ENCODE results near the gene PGAP1. TPM values are rescaled to one million over a fixed set of nuclear protein-coding genes. Genes with fewer than 3 reads are reported as not detected.

Gene PGAP1
- total and polyA plus RNA-seq, 10 of the 15 experiments (the other 5 are each of a cell fraction or from before 2014, with no cell fraction given) = 0.75 to 4.7 (median 3.0) TPM

DNA sequence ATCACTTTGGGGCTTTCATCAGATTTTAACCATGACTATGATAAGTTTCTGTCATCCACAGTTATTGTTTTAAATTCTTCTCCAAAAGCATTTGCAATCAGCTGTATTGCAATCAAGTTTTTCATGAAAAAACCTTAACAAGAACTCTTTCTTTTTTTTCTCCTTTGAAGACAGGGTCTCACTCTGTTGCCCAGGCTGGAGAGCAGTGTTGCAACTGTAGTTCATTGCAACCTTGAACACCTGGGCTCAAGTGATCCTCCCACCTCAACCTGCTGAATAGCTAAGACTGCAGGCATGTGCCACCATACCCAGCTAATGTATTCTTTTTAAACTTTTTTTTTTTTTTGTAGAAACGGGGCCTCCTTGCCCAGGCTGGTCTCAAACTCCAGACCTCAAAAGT lies 71.9 kb downstream of the PGAP1 start (continued):
- TF ChIP-seq, protein P1, sequence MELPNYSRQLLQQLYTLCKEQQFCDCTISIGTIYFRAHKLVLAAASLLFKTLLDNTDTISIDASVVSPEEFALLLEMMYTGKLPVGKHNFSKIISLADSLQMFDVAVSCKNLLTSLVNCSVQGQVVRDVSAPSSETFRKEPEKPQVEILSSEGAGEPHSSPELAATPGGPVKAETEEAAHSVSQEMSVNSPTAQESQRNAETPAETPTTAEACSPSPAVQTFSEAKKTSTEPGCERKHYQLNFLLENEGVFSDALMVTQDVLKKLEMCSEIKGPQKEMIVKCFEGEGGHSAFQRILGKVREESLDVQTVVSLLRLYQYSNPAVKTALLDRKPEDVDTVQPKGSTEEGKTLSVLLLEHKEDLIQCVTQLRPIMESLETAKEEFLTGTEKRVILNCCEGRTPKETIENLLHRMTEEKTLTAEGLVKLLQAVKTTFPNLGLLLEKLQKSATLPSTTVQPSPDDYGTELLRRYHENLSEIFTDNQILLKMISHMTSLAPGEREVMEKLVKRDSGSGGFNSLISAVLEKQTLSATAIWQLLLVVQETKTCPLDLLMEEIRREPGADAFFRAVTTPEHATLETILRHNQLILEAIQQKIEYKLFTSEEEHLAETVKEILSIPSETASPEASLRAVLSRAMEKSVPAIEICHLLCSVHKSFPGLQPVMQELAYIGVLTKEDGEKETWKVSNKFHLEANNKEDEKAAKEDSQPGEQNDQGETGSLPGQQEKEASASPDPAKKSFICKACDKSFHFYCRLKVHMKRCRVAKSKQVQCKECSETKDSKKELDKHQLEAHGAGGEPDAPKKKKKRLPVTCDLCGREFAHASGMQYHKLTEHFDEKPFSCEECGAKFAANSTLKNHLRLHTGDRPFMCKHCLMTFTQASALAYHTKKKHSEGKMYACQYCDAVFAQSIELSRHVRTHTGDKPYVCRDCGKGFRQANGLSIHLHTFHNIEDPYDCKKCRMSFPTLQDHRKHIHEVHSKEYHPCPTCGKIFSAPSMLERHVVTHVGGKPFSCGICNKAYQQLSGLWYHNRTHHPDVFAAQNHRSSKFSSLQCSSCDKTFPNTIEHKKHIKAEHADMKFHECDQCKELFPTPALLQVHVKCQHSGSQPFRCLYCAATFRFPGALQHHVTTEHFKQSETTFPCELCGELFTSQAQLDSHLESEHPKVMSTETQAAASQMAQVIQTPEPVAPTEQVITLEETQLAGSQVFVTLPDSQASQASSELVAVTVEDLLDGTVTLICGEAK (IDR thresholded peaks at IDR 0.05; ENCODE audit: borderline replicate concordance) = no peak
- no peak for TF ChIP-seq MYC (IDR thresholded peaks at IDR 0.05; ENCODE audit: insufficient read depth, insufficient read length, insufficient replicate concordance, low read length, severe bottlenecking)
- TF ChIP-seq, protein P2, sequence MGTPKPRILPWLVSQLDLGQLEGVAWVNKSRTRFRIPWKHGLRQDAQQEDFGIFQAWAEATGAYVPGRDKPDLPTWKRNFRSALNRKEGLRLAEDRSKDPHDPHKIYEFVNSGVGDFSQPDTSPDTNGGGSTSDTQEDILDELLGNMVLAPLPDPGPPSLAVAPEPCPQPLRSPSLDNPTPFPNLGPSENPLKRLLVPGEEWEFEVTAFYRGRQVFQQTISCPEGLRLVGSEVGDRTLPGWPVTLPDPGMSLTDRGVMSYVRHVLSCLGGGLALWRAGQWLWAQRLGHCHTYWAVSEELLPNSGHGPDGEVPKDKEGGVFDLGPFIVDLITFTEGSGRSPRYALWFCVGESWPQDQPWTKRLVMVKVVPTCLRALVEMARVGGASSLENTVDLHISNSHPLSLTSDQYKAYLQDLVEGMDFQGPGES (IDR thresholded peaks at IDR 0.05) = no peak
- TF ChIP-seq KAT2A (conservative IDR thresholded peaks at IDR 0.05; ENCODE audit: control insufficient read depth, low read depth, low read length) = no peak
- no peak for TF ChIP-seq YBX1 (IDR thresholded peaks at IDR 0.05)
- no peak for TF ChIP-seq JUND (IDR thresholded peaks at IDR 0.05; ENCODE audit: low read depth, low read length)
- TF ChIP-seq NFIC (IDR thresholded peaks at IDR 0.05; ENCODE audit: low read depth, low read length) = no peak
- TF ChIP-seq, protein P3, sequence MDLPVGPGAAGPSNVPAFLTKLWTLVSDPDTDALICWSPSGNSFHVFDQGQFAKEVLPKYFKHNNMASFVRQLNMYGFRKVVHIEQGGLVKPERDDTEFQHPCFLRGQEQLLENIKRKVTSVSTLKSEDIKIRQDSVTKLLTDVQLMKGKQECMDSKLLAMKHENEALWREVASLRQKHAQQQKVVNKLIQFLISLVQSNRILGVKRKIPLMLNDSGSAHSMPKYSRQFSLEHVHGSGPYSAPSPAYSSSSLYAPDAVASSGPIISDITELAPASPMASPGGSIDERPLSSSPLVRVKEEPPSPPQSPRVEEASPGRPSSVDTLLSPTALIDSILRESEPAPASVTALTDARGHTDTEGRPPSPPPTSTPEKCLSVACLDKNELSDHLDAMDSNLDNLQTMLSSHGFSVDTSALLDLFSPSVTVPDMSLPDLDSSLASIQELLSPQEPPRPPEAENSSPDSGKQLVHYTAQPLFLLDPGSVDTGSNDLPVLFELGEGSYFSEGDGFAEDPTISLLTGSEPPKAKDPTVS (IDR thresholded peaks at IDR 0.05; ENCODE audit: low read depth, low read length) = no peak
- TF ChIP-seq, protein P4, sequence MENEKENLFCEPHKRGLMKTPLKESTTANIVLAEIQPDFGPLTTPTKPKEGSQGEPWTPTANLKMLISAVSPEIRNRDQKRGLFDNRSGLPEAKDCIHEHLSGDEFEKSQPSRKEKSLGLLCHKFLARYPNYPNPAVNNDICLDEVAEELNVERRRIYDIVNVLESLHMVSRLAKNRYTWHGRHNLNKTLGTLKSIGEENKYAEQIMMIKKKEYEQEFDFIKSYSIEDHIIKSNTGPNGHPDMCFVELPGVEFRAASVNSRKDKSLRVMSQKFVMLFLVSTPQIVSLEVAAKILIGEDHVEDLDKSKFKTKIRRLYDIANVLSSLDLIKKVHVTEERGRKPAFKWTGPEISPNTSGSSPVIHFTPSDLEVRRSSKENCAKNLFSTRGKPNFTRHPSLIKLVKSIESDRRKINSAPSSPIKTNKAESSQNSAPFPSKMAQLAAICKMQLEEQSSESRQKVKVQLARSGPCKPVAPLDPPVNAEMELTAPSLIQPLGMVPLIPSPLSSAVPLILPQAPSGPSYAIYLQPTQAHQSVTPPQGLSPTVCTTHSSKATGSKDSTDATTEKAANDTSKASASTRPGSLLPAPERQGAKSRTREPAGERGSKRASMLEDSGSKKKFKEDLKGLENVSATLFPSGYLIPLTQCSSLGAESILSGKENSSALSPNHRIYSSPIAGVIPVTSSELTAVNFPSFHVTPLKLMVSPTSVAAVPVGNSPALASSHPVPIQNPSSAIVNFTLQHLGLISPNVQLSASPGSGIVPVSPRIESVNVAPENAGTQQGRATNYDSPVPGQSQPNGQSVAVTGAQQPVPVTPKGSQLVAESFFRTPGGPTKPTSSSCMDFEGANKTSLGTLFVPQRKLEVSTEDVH (IDR thresholded peaks at IDR 0.05; ENCODE audit: low read depth, partially characterized antibody) = no peak
- TF ChIP-seq MTA3 (IDR thresholded peaks at IDR 0.05; ENCODE audit: borderline replicate concordance, low read length) = no peak
- TF ChIP-seq, protein P5, sequence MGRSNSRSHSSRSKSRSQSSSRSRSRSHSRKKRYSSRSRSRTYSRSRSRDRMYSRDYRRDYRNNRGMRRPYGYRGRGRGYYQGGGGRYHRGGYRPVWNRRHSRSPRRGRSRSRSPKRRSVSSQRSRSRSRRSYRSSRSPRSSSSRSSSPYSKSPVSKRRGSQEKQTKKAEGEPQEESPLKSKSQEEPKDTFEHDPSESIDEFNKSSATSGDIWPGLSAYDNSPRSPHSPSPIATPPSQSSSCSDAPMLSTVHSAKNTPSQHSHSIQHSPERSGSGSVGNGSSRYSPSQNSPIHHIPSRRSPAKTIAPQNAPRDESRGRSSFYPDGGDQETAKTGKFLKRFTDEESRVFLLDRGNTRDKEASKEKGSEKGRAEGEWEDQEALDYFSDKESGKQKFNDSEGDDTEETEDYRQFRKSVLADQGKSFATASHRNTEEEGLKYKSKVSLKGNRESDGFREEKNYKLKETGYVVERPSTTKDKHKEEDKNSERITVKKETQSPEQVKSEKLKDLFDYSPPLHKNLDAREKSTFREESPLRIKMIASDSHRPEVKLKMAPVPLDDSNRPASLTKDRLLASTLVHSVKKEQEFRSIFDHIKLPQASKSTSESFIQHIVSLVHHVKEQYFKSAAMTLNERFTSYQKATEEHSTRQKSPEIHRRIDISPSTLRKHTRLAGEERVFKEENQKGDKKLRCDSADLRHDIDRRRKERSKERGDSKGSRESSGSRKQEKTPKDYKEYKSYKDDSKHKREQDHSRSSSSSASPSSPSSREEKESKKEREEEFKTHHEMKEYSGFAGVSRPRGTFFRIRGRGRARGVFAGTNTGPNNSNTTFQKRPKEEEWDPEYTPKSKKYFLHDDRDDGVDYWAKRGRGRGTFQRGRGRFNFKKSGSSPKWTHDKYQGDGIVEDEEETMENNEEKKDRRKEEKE (IDR thresholded peaks at IDR 0.05) = no peak

Data from GM12878 (cell line).